Endodermal cell (in vitro differentiated cells): ENCODE measurements around the gene ERCC6L. TPM values are rescaled to one million over a fixed set of nuclear protein-coding genes. Genes with fewer than 3 reads are reported as not detected.

ENCODE experiments used
- DNase-seq: peaks from one replicate; pipeline ENCODE4 v3.0.0-alpha.2; 2017
- H3K27ac ChIP-seq: 2 replicates; pipeline ENCODE4 v1.5.1; 2013; ENCODE audit warnings: mild to moderate bottlenecking, low read depth, low read length, moderate library complexity
- H3K27me3 ChIP-seq: 2 replicates; pipeline ENCODE4 v1.6.1; 2013; ENCODE audit warnings: mild to moderate bottlenecking, low read length, moderate library complexity; ENCODE audit not compliant: insufficient read depth, control insufficient read depth, poor library complexity, severe bottlenecking
- H3K36me3 ChIP-seq: 2 replicates; pipeline ENCODE4 v1.7.0; 2013; ENCODE audit warnings: mild to moderate bottlenecking, low read length, moderate library complexity; ENCODE audit not compliant: control insufficient read depth, insufficient read depth
- H3K4me1 ChIP-seq: one replicate; pipeline ENCODE4 v1.7.0; 2013; ENCODE audit warnings: low read length; ENCODE audit not compliant: control insufficient read depth, insufficient read depth
- H3K4me3 ChIP-seq: 2 replicates; pipeline ENCODE4 v1.5.1; 2013; ENCODE audit warnings: mild to moderate bottlenecking, low read length, moderate library complexity
- H3K9ac ChIP-seq: 2 replicates; pipeline ENCODE4 v1.6.1; 2013; ENCODE audit warnings: mild to moderate bottlenecking, low read length, moderate library complexity; ENCODE audit not compliant: poor library complexity, severe bottlenecking; ENCODE audit errors: extremely low read depth
- H3K9me3 ChIP-seq: 2 replicates; pipeline ENCODE4 v1.6.1; 2013; ENCODE audit warnings: mild to moderate bottlenecking, low read length, moderate library complexity; ENCODE audit not compliant: control insufficient read depth
- H3K27ac Mint-ChIP-seq: 2 replicates; pipeline ENCODE4 v1.8.0; 2020; ENCODE audit warnings: mixed read lengths
- H3K27me3 Mint-ChIP-seq: 2 replicates; pipeline ENCODE4 v1.8.0; 2021; ENCODE audit warnings: mild to moderate bottlenecking, mixed read lengths; ENCODE audit not compliant: insufficient read depth
- H3K36me3 Mint-ChIP-seq: 2 replicates; pipeline ENCODE4 v1.8.0; 2020; ENCODE audit warnings: low read depth, mixed read lengths
- H3K4me1 Mint-ChIP-seq: 2 replicates; pipeline ENCODE4 v1.8.0; 2020; ENCODE audit warnings: mixed read lengths
- H3K4me3 Mint-ChIP-seq: 2 replicates; pipeline ENCODE4 v1.8.0; 2020; ENCODE audit warnings: mild to moderate bottlenecking, moderate library complexity, mixed read lengths
- H3K9me3 Mint-ChIP-seq: 2 replicates; pipeline ENCODE4 v1.8.0; 2020; ENCODE audit warnings: mild to moderate bottlenecking, mixed read lengths
- CTCF ChIP-seq: fragments of 200-600 bp; sonication (generic); conservative IDR thresholded peaks from 2 replicates; pipeline ENCODE4 v1.5.0; 2021; ENCODE audit warnings: antibody characterized with exemption, mild to moderate bottlenecking
- WGBS, 2 experiments: methylation state at CpG; one replicate each; pipeline versions ENCODE4 v1.1.5 to v1.1.7; 2013; ENCODE audit warnings: missing lambda C conversion rate in 2 of 2, mixed read lengths in 1 of 2; ENCODE audit not compliant: insufficient coverage in 1 of 2, insufficient read length in 1 of 2; 5-methylcytosine and 5-hydroxymethylcytosine counted together
- total RNA-seq, 2 donors: library from RNA; stranded (reverse); fragmentation: NEBNext Ultra II Directional in 1 of 2; extraction: Animal tissue kit (Norgen Biotek cat#: 25700) in 1 of 2; gene quantifications; 2 replicates in 1 of 2; 3 replicates in 1 of 2; pipeline ENCODE4 v1.2.1, GENCODE V29; 2021

The ERCC6L gene
- total RNA-seq, 2 donors from 2014 or later, result 11.3 to 17.9 TPM

DNA sequence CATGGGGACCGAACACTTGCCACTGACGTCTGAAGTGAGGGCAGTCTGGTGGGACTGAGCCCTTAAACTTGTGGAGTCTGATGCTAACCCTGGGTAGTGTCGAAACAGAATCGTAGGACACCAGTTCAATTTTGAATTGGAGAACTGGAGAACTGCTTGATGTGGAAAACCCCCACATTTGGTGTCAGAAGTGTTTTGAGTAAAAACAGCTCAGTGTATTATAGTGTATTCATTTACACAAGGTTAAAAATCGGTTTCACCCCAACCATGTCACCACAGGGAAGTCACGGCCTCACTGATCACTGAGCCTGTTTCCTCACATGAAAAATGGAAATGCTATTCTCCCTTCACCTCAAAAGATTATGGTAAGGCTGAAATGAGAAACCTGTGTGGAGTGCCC is 35.4 kb downstream of the ERCC6L start:
- H3K27ac ChIP-seq, result no peak overlapping the region
- no peaks in the 10 kb centered on the region for H3K27me3 ChIP-seq
- Mint-ChIP-seq H3K27me3 (no peaks in the 10 kb centered on the region), H3K27ac (no peak overlapping the region), H3K36me3 (peaks cover 47% of the 10 kb centered on the region), H3K9me3 (peaks cover 61% of the 10 kb centered on the region), H3K4me1 (peaks cover 18% of the 10 kb centered on the region), H3K4me3 (no peak overlapping the region)
- no peak for TF ChIP-seq CTCF
- H3K36me3 ChIP-seq, result peaks cover 46% of the 10 kb centered on the region
- no peak overlapping the region for H3K4me3 ChIP-seq
- WGBS, 2 experiments, result 91% methylated on average over 6 of the region's 6 CpGs; no CpG with 5 or more reads in 1 of the 2 experiments
- H3K9ac ChIP-seq, result no peak overlapping the region
- DNase-seq, result no peak
- H3K9me3 ChIP-seq, result no peaks in the 10 kb centered on the region
- H3K4me1 ChIP-seq, result no peaks in the 10 kb centered on the region

GRCh38 chrX:72202792-72203401 is 35.9 kb downstream of the ERCC6L start:
- no peak for TF ChIP-seq CTCF
- DNase-seq, result peak; percentile 45
- Histone ChIP-seq H3K4me1 (no peaks in the 10 kb centered on the region), H3K36me3 (peaks cover 44% of the 10 kb centered on the region), H3K27ac (no peak overlapping the region), H3K9me3 (no peaks in the 10 kb centered on the region), H3K9ac (no peak overlapping the region), H3K27me3 (no peaks in the 10 kb centered on the region), H3K4me3 (no peak overlapping the region)
- 59% methylated on average over 2 of the region's 4 CpGs; no CpG with 5 or more reads in 1 of the 2 experiments for WGBS, 2 experiments
- Mint-ChIP-seq H3K9me3 (peaks cover 62% of the 10 kb centered on the region), H3K27me3 (no peaks in the 10 kb centered on the region), H3K4me3 (peak overlapping the region; percentile 35), H3K27ac (peak overlapping the region; percentile 72), H3K4me1 (peaks cover 18% of the 10 kb centered on the region), H3K36me3 (peaks cover 46% of the 10 kb centered on the region)

- H3K4me1 ChIP-seq, result no peaks in the 10 kb centered on the region
- H3K36me3 ChIP-seq, result peaks cover 45% of the 10 kb centered on the region
- H3K4me3 ChIP-seq, result no peak overlapping the region
- DNase-seq, result no peak
- no peaks in the 10 kb centered on the region for H3K9me3 ChIP-seq
- no peak overlapping the region for H3K27ac ChIP-seq
- 80 to 83% methylated on average over 2 to 6 of the region's 7 CpGs for WGBS, 2 experiments
- H3K27me3 ChIP-seq, result no peaks in the 10 kb centered on the region
- peaks cover 18% of the 10 kb centered on the region for H3K4me1 Mint-ChIP-seq
- peak overlapping the region; percentile 74 for H3K27ac Mint-ChIP-seq
- no peak overlapping the region for H3K9ac ChIP-seq
- H3K4me3 Mint-ChIP-seq, result no peak overlapping the region
- no peak for TF ChIP-seq CTCF
- H3K27me3 Mint-ChIP-seq, result no peaks in the 10 kb centered on the region
- H3K36me3 Mint-ChIP-seq, result peaks cover 43% of the 10 kb centered on the region
- H3K9me3 Mint-ChIP-seq, result peaks cover 56% of the 10 kb centered on the region
Observed at GRCh38 chrX:72201836-72202536, 36.8 kb downstream of the ERCC6L start.
